HL-60 (cell line): ENCODE results near the gene SETBP1.

Source experiments
- POLR2AphosphoS5 ChIP-seq: IDR thresholded peaks from 2 replicates; pipeline ENCODE4 v1.6.1; 2012; ENCODE audit warnings: low read depth
- TF ChIP-seq, protein P1 (sequence below): IDR thresholded peaks from one replicate; pipeline ENCODE4 v1.5.1; 2011; ENCODE audit warnings: low read length, control low read depth, inconsistent platforms; ENCODE audit not compliant: insufficient read depth
- TF ChIP-seq, protein P2 (sequence below): IDR thresholded peaks from 2 replicates; pipeline ENCODE4 v1.6.1; 2012; ENCODE audit warnings: low read depth; ENCODE audit not compliant: insufficient replicate concordance

DNA sequence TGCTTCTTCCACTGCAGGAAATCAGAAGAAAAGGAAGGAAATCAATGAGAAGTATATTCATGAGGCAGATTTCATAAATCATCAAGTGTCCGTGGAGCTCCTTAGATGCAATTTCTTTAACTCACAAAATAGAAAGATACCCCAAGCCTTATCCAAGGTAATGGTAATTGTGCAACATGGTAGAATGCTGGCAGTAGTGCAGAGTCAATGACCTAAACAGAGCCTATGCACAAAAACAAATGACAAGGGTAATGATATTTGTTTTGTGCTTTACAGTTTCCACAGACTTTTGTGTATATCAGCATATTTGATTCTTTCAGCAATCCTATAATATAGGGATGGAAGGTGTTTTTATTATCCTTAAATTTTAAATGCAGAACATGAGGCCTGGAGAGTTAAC, 102.7 kb downstream of the SETBP1 start:
- no peak for TF ChIP-seq POLR2AphosphoS5
- TF ChIP-seq, protein P1, sequence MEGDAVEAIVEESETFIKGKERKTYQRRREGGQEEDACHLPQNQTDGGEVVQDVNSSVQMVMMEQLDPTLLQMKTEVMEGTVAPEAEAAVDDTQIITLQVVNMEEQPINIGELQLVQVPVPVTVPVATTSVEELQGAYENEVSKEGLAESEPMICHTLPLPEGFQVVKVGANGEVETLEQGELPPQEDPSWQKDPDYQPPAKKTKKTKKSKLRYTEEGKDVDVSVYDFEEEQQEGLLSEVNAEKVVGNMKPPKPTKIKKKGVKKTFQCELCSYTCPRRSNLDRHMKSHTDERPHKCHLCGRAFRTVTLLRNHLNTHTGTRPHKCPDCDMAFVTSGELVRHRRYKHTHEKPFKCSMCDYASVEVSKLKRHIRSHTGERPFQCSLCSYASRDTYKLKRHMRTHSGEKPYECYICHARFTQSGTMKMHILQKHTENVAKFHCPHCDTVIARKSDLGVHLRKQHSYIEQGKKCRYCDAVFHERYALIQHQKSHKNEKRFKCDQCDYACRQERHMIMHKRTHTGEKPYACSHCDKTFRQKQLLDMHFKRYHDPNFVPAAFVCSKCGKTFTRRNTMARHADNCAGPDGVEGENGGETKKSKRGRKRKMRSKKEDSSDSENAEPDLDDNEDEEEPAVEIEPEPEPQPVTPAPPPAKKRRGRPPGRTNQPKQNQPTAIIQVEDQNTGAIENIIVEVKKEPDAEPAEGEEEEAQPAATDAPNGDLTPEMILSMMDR = no peak
- TF ChIP-seq, protein P2, sequence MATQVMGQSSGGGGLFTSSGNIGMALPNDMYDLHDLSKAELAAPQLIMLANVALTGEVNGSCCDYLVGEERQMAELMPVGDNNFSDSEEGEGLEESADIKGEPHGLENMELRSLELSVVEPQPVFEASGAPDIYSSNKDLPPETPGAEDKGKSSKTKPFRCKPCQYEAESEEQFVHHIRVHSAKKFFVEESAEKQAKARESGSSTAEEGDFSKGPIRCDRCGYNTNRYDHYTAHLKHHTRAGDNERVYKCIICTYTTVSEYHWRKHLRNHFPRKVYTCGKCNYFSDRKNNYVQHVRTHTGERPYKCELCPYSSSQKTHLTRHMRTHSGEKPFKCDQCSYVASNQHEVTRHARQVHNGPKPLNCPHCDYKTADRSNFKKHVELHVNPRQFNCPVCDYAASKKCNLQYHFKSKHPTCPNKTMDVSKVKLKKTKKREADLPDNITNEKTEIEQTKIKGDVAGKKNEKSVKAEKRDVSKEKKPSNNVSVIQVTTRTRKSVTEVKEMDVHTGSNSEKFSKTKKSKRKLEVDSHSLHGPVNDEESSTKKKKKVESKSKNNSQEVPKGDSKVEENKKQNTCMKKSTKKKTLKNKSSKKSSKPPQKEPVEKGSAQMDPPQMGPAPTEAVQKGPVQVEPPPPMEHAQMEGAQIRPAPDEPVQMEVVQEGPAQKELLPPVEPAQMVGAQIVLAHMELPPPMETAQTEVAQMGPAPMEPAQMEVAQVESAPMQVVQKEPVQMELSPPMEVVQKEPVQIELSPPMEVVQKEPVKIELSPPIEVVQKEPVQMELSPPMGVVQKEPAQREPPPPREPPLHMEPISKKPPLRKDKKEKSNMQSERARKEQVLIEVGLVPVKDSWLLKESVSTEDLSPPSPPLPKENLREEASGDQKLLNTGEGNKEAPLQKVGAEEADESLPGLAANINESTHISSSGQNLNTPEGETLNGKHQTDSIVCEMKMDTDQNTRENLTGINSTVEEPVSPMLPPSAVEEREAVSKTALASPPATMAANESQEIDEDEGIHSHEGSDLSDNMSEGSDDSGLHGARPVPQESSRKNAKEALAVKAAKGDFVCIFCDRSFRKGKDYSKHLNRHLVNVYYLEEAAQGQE = no peak
